ENCODE results near the gene TMEFF2. TPM values are rescaled to one million over a fixed set of nuclear protein-coding genes. Genes with fewer than 3 reads are reported as not detected.

Gene TMEFF2
- total RNA-seq, 6 donors from 2014 or later = 0.69 TPM; not detected in 5

DNA sequence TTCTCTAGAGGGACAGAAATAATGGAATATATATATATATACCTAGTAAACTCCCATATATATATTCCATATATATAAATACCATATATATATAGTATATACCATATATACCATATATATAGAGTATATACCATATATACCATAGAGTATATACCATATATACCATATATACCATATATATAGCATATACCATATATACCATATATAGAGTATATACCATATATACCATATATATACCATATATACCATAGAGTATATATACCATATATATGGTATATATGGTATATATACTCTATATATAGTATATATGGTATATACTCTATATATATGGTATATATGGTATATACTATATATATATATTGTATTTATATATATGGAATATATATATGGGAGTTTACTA, 285.9 kb downstream of the TMEFF2 start:
- H3K9me3 ChIP-seq = no peaks in the 10 kb centered on the region
- H3K27me3 ChIP-seq = no peaks in the 10 kb centered on the region
- no peak overlapping the region for H3K4me3 ChIP-seq
- no peak overlapping the region for H3K27ac ChIP-seq
- TF ChIP-seq POLR2A (IDR thresholded peaks at IDR 0.05) (no peak), EP300 (IDR thresholded peaks at IDR 0.05) (no peak), CTCF (IDR thresholded peaks at IDR 0.05) (no peak), POLR2AphosphoS5 (IDR thresholded peaks at IDR 0.05) (no peak)
- no peak for DNase-seq
- H3K36me3 ChIP-seq = no peaks in the 10 kb centered on the region
- H3K4me1 ChIP-seq = peaks cover 0 to 9% (median 0%) of the 10 kb centered on the region in 4 donors
- ATAC-seq (ENCODE audit: low FRiP score in 2 of 2) = no peak

DNA sequence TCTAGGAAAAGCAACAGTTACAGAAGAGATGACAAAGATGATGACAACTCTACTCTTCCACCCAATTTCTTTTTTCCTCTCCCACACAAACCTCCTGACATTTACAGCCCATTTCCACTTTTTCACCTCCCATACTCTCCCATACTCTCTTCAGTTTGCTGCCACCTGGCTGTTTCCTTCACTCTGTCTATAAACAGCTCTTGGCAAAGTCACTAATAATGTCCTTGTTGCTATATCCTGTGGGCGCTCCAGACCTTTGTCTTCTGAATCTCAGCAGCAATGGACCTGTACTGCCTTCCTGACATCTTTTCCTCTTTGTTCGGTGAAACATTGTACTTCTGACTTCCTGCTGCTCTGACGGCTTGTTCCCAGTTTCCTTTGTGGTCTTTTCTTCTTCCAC, 287.2 kb downstream of the TMEFF2 start:
- Histone ChIP-seq H3K4me3 (no peak overlapping the region), H3K36me3 (no peaks in the 10 kb centered on the region), H3K27me3 (no peaks in the 10 kb centered on the region), H3K9me3 (no peaks in the 10 kb centered on the region), H3K4me1 (peaks cover 0 to 4% (median 0%) of the 10 kb centered on the region in 4 donors), H3K27ac (no peak overlapping the region)
- DNase-seq (no peak), ATAC-seq (ENCODE audit: low FRiP score in 2 of 2) (no peak)
- 52 to 62% methylated on average over 3 of the region's 3 CpGs for WGBS, 2 donors
- TF ChIP-seq POLR2AphosphoS5 (IDR thresholded peaks at IDR 0.05) (no peak), CTCF (IDR thresholded peaks at IDR 0.05) (no peak), POLR2A (IDR thresholded peaks at IDR 0.05) (no peak), EP300 (IDR thresholded peaks at IDR 0.05) (no peak)

DNA sequence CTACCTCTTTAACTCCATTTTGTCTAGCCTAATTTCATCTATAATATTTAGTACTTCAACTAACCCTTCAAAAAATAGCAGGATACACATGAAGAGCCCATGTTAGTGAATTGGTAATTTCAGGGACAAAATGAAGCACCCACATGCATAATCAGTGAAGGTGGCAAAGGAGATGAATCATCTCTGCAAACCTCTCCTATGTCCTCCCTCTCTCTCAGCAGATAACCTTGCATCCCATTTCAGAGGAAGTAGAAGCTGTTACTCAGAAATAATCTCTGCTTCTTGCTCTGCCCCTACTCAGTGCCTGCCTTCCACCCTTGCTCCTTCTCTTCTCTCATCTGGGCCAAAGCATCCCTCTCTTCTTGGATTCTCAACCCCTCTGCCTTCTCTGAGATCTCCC, 287.6 kb downstream of the TMEFF2 start:
- no peak for TF ChIP-seq CTCF (IDR thresholded peaks at IDR 0.05)
- no peak for TF ChIP-seq EP300 (IDR thresholded peaks at IDR 0.05)
- TF ChIP-seq POLR2AphosphoS5 (IDR thresholded peaks at IDR 0.05) = no peak
- TF ChIP-seq POLR2A (IDR thresholded peaks at IDR 0.05) = no peak
- DNase-seq (no peak), ATAC-seq (ENCODE audit: low FRiP score in 2 of 2) (no peak)
- no peaks in the 10 kb centered on the region for H3K36me3 ChIP-seq
- H3K4me1 ChIP-seq = peaks cover 0 to 4% (median 0%) of the 10 kb centered on the region in 4 donors
- H3K9me3 ChIP-seq = no peaks in the 10 kb centered on the region
- H3K4me3 ChIP-seq = no peak overlapping the region
- H3K27me3 ChIP-seq = no peaks in the 10 kb centered on the region
- no peak overlapping the region for H3K27ac ChIP-seq

- no peaks in the 10 kb centered on the region for H3K36me3 ChIP-seq
- H3K27ac ChIP-seq = no peak overlapping the region
- H3K4me3 ChIP-seq = no peak overlapping the region
- DNase-seq (no peak), ATAC-seq (ENCODE audit: low FRiP score in 2 of 2) (no peak)
- H3K27me3 ChIP-seq = no peaks in the 10 kb centered on the region
- no peak for TF ChIP-seq CTCF (IDR thresholded peaks at IDR 0.05)
- no peak for TF ChIP-seq POLR2A (IDR thresholded peaks at IDR 0.05)
- TF ChIP-seq EP300 (IDR thresholded peaks at IDR 0.05) = no peak
- no peak for TF ChIP-seq POLR2AphosphoS5 (IDR thresholded peaks at IDR 0.05)
- H3K4me1 ChIP-seq = peaks cover 0 to 4% (median 0%) of the 10 kb centered on the region in 4 donors
- WGBS, 2 donors = 82 to 85% methylated on average over 4 of the region's 4 CpGs
- no peaks in the 10 kb centered on the region for H3K9me3 ChIP-seq
These were observed 289.4 kb downstream of the TMEFF2 start for GRCh38 chr2:191905336-191905735.

DNA sequence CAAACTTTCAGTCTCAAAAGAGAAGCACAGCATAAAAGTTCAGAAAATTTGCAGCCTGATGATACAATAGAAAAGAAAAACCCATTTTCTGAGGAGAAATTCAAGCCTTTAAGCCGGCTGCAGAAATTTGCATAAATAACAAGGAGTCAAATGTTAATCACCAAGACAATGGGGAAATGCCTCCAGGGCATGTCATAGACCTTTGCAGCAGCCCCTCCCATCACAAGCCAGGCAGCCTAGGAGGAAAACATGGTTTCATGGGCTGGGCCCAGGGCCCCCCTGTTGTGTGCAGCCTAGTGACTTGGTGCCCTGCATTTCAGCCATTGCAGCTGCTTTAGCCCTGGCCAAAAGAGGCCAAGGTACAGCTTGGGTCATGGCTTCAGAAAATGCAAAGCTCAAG, 293.7 kb downstream of the TMEFF2 start:
- Histone ChIP-seq H3K9me3 (no peaks in the 10 kb centered on the region), H3K27me3 (no peaks in the 10 kb centered on the region), H3K4me3 (no peak overlapping the region), H3K27ac (no peak overlapping the region), H3K36me3 (no peaks in the 10 kb centered on the region), H3K4me1 (no peaks in the 10 kb centered on the region)
- 91 to 94% methylated on average over 1 of the region's 1 CpG for WGBS, 2 donors
- ATAC-seq (ENCODE audit: low FRiP score in 2 of 2) (no peak), DNase-seq (no peak)
- TF ChIP-seq POLR2AphosphoS5 (IDR thresholded peaks at IDR 0.05) (no peak), EP300 (IDR thresholded peaks at IDR 0.05) (no peak)

Data from upper lobe of left lung (tissue), 6 donors.